ENCODE results near the gene HIPK3. TPM values are rescaled to one million over a fixed set of nuclear protein-coding genes. Genes with fewer than 3 reads are reported as not detected.
A peak's percentile ranks its signal among the peaks of the same experiment; 100 is the strongest.

HIPK3 gene
- total RNA-seq, 6 experiments from 2014 or later = 40.8 to 52.5 (median 47.3) TPM

DNA sequence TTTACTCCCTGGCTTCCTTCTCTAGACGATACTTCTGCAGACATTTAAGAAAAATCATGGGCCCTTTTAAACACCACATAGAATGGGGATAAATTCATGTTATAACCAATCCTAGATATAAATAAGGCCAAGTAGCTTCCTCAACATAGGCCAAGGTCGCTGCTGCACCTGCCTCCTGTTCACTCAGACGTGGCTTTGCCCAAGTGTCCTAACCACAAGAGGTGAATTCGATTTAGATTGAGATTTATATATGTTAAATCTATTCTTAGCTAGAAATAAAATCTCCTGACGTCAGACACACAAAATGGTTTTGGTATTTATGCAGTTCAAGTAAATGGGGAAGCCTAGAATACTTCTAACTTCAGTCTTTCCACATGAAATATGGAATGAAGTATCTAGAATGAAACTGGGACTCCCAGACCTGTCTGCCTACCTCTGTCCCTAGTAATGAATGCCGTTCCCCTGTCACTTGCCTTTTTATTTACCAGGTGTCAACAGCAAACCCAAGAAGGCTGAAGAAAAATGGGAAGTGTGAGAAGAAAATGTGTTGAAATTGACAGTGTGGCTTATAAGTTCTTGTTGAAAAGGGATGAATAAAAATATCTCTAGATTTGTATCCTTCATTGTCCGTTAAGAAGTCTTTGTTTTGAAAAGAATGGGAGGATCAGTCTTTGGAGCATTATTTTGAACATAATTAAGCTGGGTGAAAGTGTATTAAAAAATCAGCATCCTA is 131.8 kb downstream of the HIPK3 start:
- H3K27me3 Mint-ChIP-seq (ENCODE audit: insufficient read depth) = no peaks in the 10 kb centered on the region
- H3K36me3 Mint-ChIP-seq (ENCODE audit: low read depth) = peaks cover 62% of the 10 kb centered on the region
- TF ChIP-seq, protein P1, sequence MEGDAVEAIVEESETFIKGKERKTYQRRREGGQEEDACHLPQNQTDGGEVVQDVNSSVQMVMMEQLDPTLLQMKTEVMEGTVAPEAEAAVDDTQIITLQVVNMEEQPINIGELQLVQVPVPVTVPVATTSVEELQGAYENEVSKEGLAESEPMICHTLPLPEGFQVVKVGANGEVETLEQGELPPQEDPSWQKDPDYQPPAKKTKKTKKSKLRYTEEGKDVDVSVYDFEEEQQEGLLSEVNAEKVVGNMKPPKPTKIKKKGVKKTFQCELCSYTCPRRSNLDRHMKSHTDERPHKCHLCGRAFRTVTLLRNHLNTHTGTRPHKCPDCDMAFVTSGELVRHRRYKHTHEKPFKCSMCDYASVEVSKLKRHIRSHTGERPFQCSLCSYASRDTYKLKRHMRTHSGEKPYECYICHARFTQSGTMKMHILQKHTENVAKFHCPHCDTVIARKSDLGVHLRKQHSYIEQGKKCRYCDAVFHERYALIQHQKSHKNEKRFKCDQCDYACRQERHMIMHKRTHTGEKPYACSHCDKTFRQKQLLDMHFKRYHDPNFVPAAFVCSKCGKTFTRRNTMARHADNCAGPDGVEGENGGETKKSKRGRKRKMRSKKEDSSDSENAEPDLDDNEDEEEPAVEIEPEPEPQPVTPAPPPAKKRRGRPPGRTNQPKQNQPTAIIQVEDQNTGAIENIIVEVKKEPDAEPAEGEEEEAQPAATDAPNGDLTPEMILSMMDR (IDR thresholded peaks at IDR 0.05) = no peak
- no peak overlapping the region for H3K4me3 Mint-ChIP-seq
- no peak for DNase-seq
- peaks cover 12% of the 10 kb centered on the region; the same call in 1 of the 2 replicates for H3K9me3 Mint-ChIP-seq
- no peak overlapping the region for H3K27ac Mint-ChIP-seq
- peaks cover 39% of the 10 kb centered on the region for H3K4me1 Mint-ChIP-seq (ENCODE audit: low read depth)

GRCh38 chr11:33389635-33390034 is 132.5 kb downstream of the HIPK3 start:
- H3K27me3 Mint-ChIP-seq (ENCODE audit: insufficient read depth) = no peaks in the 10 kb centered on the region
- H3K27ac Mint-ChIP-seq = no peak overlapping the region
- peaks cover 12% of the 10 kb centered on the region; the same call in 1 of the 2 replicates for H3K9me3 Mint-ChIP-seq
- no peak for DNase-seq
- H3K36me3 Mint-ChIP-seq (ENCODE audit: low read depth) = peaks cover 59% of the 10 kb centered on the region
- H3K4me1 Mint-ChIP-seq (ENCODE audit: low read depth) = peaks cover 39% of the 10 kb centered on the region
- TF ChIP-seq, protein P1 (IDR thresholded peaks at IDR 0.05) = no peak
- no peak overlapping the region for H3K4me3 Mint-ChIP-seq

DNA sequence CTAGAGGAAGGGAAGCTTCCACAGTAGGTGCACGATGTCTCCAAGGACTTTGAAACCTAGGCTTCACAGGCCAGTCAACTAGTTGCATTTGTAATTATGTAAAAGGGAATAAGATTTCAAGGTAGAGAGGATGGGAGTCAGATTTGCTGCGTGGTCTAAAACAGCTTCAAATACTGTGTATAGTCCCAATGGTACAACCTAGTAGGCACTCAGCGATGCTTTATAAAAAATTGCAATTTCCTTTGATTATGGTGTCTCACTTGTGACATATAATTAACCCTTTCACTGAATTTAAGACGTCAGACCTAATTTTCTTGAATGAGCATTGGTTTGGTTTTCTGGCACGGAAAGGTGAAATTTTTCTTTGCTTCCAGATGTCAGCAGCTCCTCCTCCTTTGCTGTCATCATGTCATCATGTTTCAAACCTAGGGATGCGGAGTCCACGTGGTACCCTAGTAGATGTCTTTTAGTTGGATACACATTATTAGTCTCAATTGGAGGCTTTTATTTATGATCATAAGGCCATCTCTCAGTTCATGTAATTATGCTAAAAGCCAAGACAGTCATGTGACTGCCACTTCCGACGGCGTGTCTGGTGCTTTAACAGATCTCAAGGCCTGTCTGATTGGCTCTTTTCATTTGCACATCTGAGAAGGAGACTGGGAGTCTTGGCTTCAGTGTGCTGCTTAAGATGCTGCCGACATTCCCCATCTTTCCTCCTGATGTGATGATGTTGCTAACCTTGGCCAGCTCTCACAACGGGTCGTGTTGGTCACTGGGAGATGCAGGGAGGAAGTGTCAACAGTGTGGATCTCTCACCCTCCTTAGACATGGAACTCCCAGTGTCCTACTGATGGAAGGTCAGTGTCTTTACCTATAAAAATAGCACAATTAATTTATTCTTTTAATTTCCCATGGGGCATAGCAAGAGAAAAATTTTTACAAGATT is 134.0 kb downstream of the HIPK3 start:
- TF ChIP-seq, protein P1 (IDR thresholded peaks at IDR 0.05) = no peak
- Mint-ChIP-seq H3K4me3 (no peak overlapping the region), H3K27ac (no peak overlapping the region), H3K4me1 (ENCODE audit: low read depth) (peaks cover 39% of the 10 kb centered on the region), H3K36me3 (ENCODE audit: low read depth) (peaks cover 46% of the 10 kb centered on the region), H3K9me3 (peaks cover under 1% of the 10 kb centered on the region; the same call in 1 of the 2 replicates), H3K27me3 (ENCODE audit: insufficient read depth) (no peaks in the 10 kb centered on the region)
- no peak for DNase-seq

DNA sequence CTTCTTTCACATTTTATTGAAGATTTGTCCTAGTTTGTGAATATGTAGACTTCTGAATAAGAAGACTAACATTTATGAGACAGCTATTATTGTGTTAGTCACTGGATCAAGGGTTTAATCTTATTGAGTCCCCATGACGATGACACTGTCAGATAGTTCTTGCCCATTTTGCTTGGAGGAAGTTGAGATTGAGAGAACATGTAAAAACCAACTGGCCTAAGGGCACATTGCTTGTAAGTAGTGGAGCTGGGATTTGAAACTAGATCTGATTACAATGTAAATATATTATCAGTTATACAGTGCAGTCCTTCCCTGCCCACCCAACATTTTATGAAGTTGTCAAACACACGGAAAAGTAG is 134.7 kb downstream of the HIPK3 start:
- H3K36me3 Mint-ChIP-seq (ENCODE audit: low read depth) = peaks cover 41% of the 10 kb centered on the region
- H3K4me3 Mint-ChIP-seq = no peak overlapping the region
- TF ChIP-seq, protein P1 (IDR thresholded peaks at IDR 0.05) = no peak
- peaks cover 39% of the 10 kb centered on the region for H3K4me1 Mint-ChIP-seq (ENCODE audit: low read depth)
- H3K27ac Mint-ChIP-seq = peak overlapping the region; percentile 36; the same call in 1 of the 2 replicates
- DNase-seq = peak; percentile 45
- H3K27me3 Mint-ChIP-seq (ENCODE audit: insufficient read depth) = no peaks in the 10 kb centered on the region
- no peaks in the 10 kb centered on the region for H3K9me3 Mint-ChIP-seq

GRCh38 chr11:33394431-33395109 is 137.4 kb downstream of the HIPK3 start:
- Mint-ChIP-seq H3K4me1 (ENCODE audit: low read depth) (peaks cover 31% of the 10 kb centered on the region), H3K9me3 (no peaks in the 10 kb centered on the region), H3K27me3 (ENCODE audit: insufficient read depth) (no peaks in the 10 kb centered on the region), H3K4me3 (no peak overlapping the region), H3K27ac (no peak overlapping the region), H3K36me3 (ENCODE audit: low read depth) (peaks cover 30% of the 10 kb centered on the region; the same call in 1 of the 2 replicates)
- no peak for DNase-seq
- TF ChIP-seq, protein P1 (IDR thresholded peaks at IDR 0.05) = no peak
